MCF 10A (cell line): ENCODE results near the gene LMAN2. TPM values are rescaled to one million over a fixed set of nuclear protein-coding genes. Genes with fewer than 3 reads are reported as not detected.

Source experiments
- BruUV-seq: library from RNA; stranded (reverse); fragments of 400-500 nt; replicated peaks from 2 replicates; lab custom pipeline; 2021; lab: Mats Ljungman, UMichigan
- CTCF ChIA-PET: fragments of 300-600 bp; sonication (Branson Sonifier 250); formaldehyde crosslinking; extraction: SDS; loops from one replicate; lab custom pipeline; 2021; ENCODE audit warnings: antibody characterized with exemption, inconsistent platforms; lab: Yijun Ruan, JAX
- POLR2A ChIA-PET: fragments of 300-600, 350-650 bp; sonication (Branson Sonifier 250); formaldehyde crosslinking; extraction: SDS; loops from one replicate; lab custom pipeline; 2020; ENCODE audit warnings: antibody characterized with exemption, inconsistent platforms; lab: Yijun Ruan, JAX
- DNase-seq: peaks from one replicate; pipeline ENCODE4 v3.0.0-alpha.2; 2018; ENCODE audit not compliant: unreplicated experiment
- H3K27ac Mint-ChIP-seq: one replicate; pipeline ENCODE4 v1.8.0; 2022; ENCODE audit warnings: mild to moderate bottlenecking, low read depth, mixed read lengths; ENCODE audit not compliant: unreplicated experiment
- H3K27me3 Mint-ChIP-seq: one replicate; pipeline ENCODE4 v1.8.0; 2022; ENCODE audit warnings: mixed read lengths; ENCODE audit not compliant: insufficient read depth, unreplicated experiment
- H3K36me3 Mint-ChIP-seq: one replicate; pipeline ENCODE4 v1.8.0; 2022; ENCODE audit warnings: mild to moderate bottlenecking, moderate library complexity, mixed read lengths; ENCODE audit not compliant: insufficient read depth, unreplicated experiment
- H3K4me1 Mint-ChIP-seq: one replicate; pipeline ENCODE4 v1.8.0; 2022; ENCODE audit warnings: mixed read lengths; ENCODE audit not compliant: insufficient read depth, unreplicated experiment
- H3K4me3 Mint-ChIP-seq: one replicate; pipeline ENCODE4 v1.8.0; 2022; ENCODE audit warnings: mild to moderate bottlenecking, moderate library complexity, mixed read lengths; ENCODE audit not compliant: unreplicated experiment
- H3K9me3 Mint-ChIP-seq: one replicate; pipeline ENCODE4 v1.8.0; 2022; ENCODE audit warnings: mixed read lengths; ENCODE audit not compliant: unreplicated experiment
- CTCF ChIP-seq: fragments of 200-600 bp; IDR thresholded peaks from one replicate; pipeline ENCODE4 v1.8.0; 2022; ENCODE audit warnings: antibody characterized with exemption, mild to moderate bottlenecking; ENCODE audit not compliant: unreplicated experiment
- intact Hi-C: fragments of 100-400 bp; cut with micrococcal nuclease; formaldehyde crosslinking; loops from 2 replicates; pipeline ENCODE4 v1.14.1; 2022
- total RNA-seq: library from RNA; stranded (reverse); gene quantifications from 2 replicates; pipeline ENCODE4 v1.2.3, GENCODE V29; 2022

Gene LMAN2
- total RNA-seq, 1 experiment from 2014 or later = 221 TPM

- intact Hi-C loops = no loop called here
- no peak overlapping the region for H3K4me3 Mint-ChIP-seq
- no TSS peak for BruUV-seq
- peaks cover 60% of the 10 kb centered on the region for H3K36me3 Mint-ChIP-seq
- H3K27ac Mint-ChIP-seq = no peak overlapping the region
- H3K9me3 Mint-ChIP-seq = no peaks in the 10 kb centered on the region
- TF ChIP-seq CTCF = no peak
- POLR2A ChIA-PET = interaction anchor here (0.6 to 1.4 kb wide), 4 partner anchors 10 to 201 kb away, joined by 3 to 5 read pairs (median 3); partner anchors contain the start of gene LMAN2
- CTCF ChIA-PET = interaction anchor here (5.4 kb wide), 1 partner anchor 13 kb away, joined by 59 read pairs; no protein-coding TSS in a partner anchor
- no peaks in the 10 kb centered on the region for H3K27me3 Mint-ChIP-seq
- no peak for DNase-seq
- H3K4me1 Mint-ChIP-seq = peaks cover 20% of the 10 kb centered on the region
Observed at GRCh38 chr5:177329883-177330282, 21.6 kb downstream of the LMAN2 start.

- POLR2A ChIA-PET = interaction anchor here (0.7 to 2.8 kb wide), 2 partner anchors 20 to 23 kb away, joined by 3 to 12 read pairs; partner anchors contain the start of gene LMAN2
- CTCF ChIA-PET = interaction anchor here (0.6 to 5.4 kb wide), 6 partner anchors 9 to 247 kb away, joined by 3 to 59 read pairs (median 3); no protein-coding TSS in a partner anchor
- DNase-seq = no peak
- no TSS peak for BruUV-seq
- Mint-ChIP-seq H3K9me3 (no peaks in the 10 kb centered on the region), H3K4me1 (peaks cover 20% of the 10 kb centered on the region), H3K27me3 (no peaks in the 10 kb centered on the region), H3K27ac (no peak overlapping the region), H3K4me3 (no peak overlapping the region), H3K36me3 (peaks cover 50% of the 10 kb centered on the region)
- TF ChIP-seq CTCF = no peak
- intact Hi-C loops = no loop called here
Observed at GRCh38 chr5:177328545-177329231, 22.8 kb downstream of the LMAN2 start.

- H3K4me1 Mint-ChIP-seq = peaks cover 20% of the 10 kb centered on the region
- H3K36me3 Mint-ChIP-seq = peaks cover 42% of the 10 kb centered on the region
- no peaks in the 10 kb centered on the region for H3K27me3 Mint-ChIP-seq
- H3K4me3 Mint-ChIP-seq = no peak overlapping the region
- ChIA-PET CTCF (interaction anchor here (0.7 to 5.4 kb wide), 5 partner anchors 10 to 63 kb away, joined by 3 to 59 read pairs (median 5); no protein-coding TSS in a partner anchor), POLR2A (interaction anchor here (0.7 to 2.8 kb wide), 3 partner anchors 19 to 44 kb away, joined by 3 to 12 read pairs (median 3); partner anchors contain the start of gene LMAN2)
- no peaks in the 10 kb centered on the region for H3K9me3 Mint-ChIP-seq
- no peak for TF ChIP-seq CTCF
- no TSS peak for BruUV-seq
- H3K27ac Mint-ChIP-seq = peak overlapping the region; percentile 68
- intact Hi-C loops = no loop called here
- DNase-seq = peak; percentile 34
Observed at GRCh38 chr5:177327539-177328522, 23.6 kb downstream of the LMAN2 start.
